Measurements from ENCODE around the gene ATP6V1G2.
"Not testable (repeated sequence)": the region's sequence is repeated elsewhere in the genome, so short reads cannot be mapped to it uniquely, and the experiment has no call there.

The ATP6V1G2 gene

GRCh38 chr6:31560697-31561058 is 14.3 kb upstream of the ATP6V1G2 start:
- H3K36me3 ChIP-seq (ENCODE audit: control insufficient read depth in 1 of 2, insufficient read depth in 2 of 2, low read length in 2 of 2) = peaks cover 14 to 27% of the 10 kb centered on the region in 2 donors
- peaks cover 25 to 33% of the 10 kb centered on the region in 2 donors for H3K4me1 ChIP-seq (ENCODE audit: control insufficient read depth in 1 of 2, insufficient read depth in 2 of 2, low read length in 2 of 2)
- H3K27ac ChIP-seq (ENCODE audit: low read depth, low read length) = no peak overlapping the region

GRCh38 chr6:31559958-31560696 is 13.7 kb upstream of the ATP6V1G2 start:
- H3K9me3 ChIP-seq (ENCODE audit: control insufficient read depth in 1 of 2, low read length in 2 of 2) = no peaks in the 10 kb centered on the region
- peak overlapping the region; percentile 2 to 22 for H3K4me3 ChIP-seq (ENCODE audit: low read depth in 1 of 2, low read length in 2 of 2)
- H3K27ac ChIP-seq (ENCODE audit: low read depth, low read length) = peak overlapping the region; percentile 14
- H3K27me3 ChIP-seq (ENCODE audit: control insufficient read depth in 1 of 2, insufficient read depth in 2 of 2, low read length in 2 of 2) = peaks cover 0 to under 1% of the 10 kb centered on the region in 2 donors
- H3K9ac ChIP-seq (ENCODE audit: low read depth in 1 of 2, low read length in 2 of 2) = no peak overlapping the region
- H3K4me1 ChIP-seq (ENCODE audit: control insufficient read depth in 1 of 2, insufficient read depth in 2 of 2, low read length in 2 of 2) = peaks cover 25 to 33% of the 10 kb centered on the region in 2 donors
- H3K36me3 ChIP-seq (ENCODE audit: control insufficient read depth in 1 of 2, insufficient read depth in 2 of 2, low read length in 2 of 2) = peaks cover 14 to 27% of the 10 kb centered on the region in 2 donors

More at GRCh38 chr6:31560697-31561058, 14.3 kb upstream of the ATP6V1G2 start:
- no peaks in the 10 kb centered on the region for H3K9me3 ChIP-seq (ENCODE audit: control insufficient read depth in 1 of 2, low read length in 2 of 2)
- H3K9ac ChIP-seq (ENCODE audit: low read depth in 1 of 2, low read length in 2 of 2) = no peak overlapping the region
- peaks cover 0 to 4% of the 10 kb centered on the region in 2 donors for H3K27me3 ChIP-seq (ENCODE audit: control insufficient read depth in 1 of 2, insufficient read depth in 2 of 2, low read length in 2 of 2)
- H3K4me3 ChIP-seq (ENCODE audit: low read depth in 1 of 2, low read length in 2 of 2) = no peak overlapping the region

GRCh38 chr6:31559606-31559957 is 13.2 kb upstream of the ATP6V1G2 start:
- Histone ChIP-seq H3K27me3 (ENCODE audit: control insufficient read depth in 1 of 2, insufficient read depth in 2 of 2, low read length in 2 of 2) (no peaks in the 10 kb centered on the region), H3K4me1 (ENCODE audit: control insufficient read depth in 1 of 2, insufficient read depth in 2 of 2, low read length in 2 of 2) (peaks cover 25 to 33% of the 10 kb centered on the region in 2 donors), H3K36me3 (ENCODE audit: control insufficient read depth in 1 of 2, insufficient read depth in 2 of 2, low read length in 2 of 2) (peaks cover 14 to 30% of the 10 kb centered on the region in 2 donors), H3K9ac (ENCODE audit: low read depth in 1 of 2, low read length in 2 of 2) (no peak overlapping the region), H3K27ac (ENCODE audit: low read depth, low read length) (peak overlapping the region; percentile 14), H3K9me3 (ENCODE audit: control insufficient read depth in 1 of 2, low read length in 2 of 2) (no peaks in the 10 kb centered on the region), H3K4me3 (ENCODE audit: low read depth in 1 of 2, low read length in 2 of 2) (peak overlapping the region; percentile 2 to 22)

GRCh38 chr6:31558631-31559500 is 12.5 kb upstream of the ATP6V1G2 start:
- peaks cover 25 to 33% of the 10 kb centered on the region in 2 donors for H3K4me1 ChIP-seq (ENCODE audit: control insufficient read depth in 1 of 2, insufficient read depth in 2 of 2, low read length in 2 of 2)
- H3K36me3 ChIP-seq (ENCODE audit: control insufficient read depth in 1 of 2, insufficient read depth in 2 of 2, low read length in 2 of 2) = peaks cover 14 to 30% of the 10 kb centered on the region in 2 donors
- H3K27ac ChIP-seq (ENCODE audit: low read depth, low read length) = peak overlapping the region; percentile 10
- H3K4me3 ChIP-seq (ENCODE audit: low read depth in 1 of 2, low read length in 2 of 2) = peak overlapping the region in 1 of 2 donors; percentile 23
- H3K27me3 ChIP-seq (ENCODE audit: control insufficient read depth in 1 of 2, insufficient read depth in 2 of 2, low read length in 2 of 2) = no peaks in the 10 kb centered on the region
- no peaks in the 10 kb centered on the region for H3K9me3 ChIP-seq (ENCODE audit: control insufficient read depth in 1 of 2, low read length in 2 of 2)
- peak overlapping the region in 1 of 2 donors; percentile 18 for H3K9ac ChIP-seq (ENCODE audit: low read depth in 1 of 2, low read length in 2 of 2)

GRCh38 chr6:31558318-31558625 is 11.9 kb upstream of the ATP6V1G2 start:
- Histone ChIP-seq H3K36me3 (ENCODE audit: control insufficient read depth in 1 of 2, insufficient read depth in 2 of 2, low read length in 2 of 2) (peaks cover 14 to 31% of the 10 kb centered on the region in 2 donors), H3K4me1 (ENCODE audit: control insufficient read depth in 1 of 2, insufficient read depth in 2 of 2, low read length in 2 of 2) (peaks cover 25 to 33% of the 10 kb centered on the region in 2 donors), H3K9ac (ENCODE audit: low read depth in 1 of 2, low read length in 2 of 2) (peak overlapping the region in 1 of 2 donors; percentile 18), H3K4me3 (ENCODE audit: low read depth in 1 of 2, low read length in 2 of 2) (no peak overlapping the region), H3K9me3 (ENCODE audit: control insufficient read depth in 1 of 2, low read length in 2 of 2) (no peaks in the 10 kb centered on the region), H3K27me3 (ENCODE audit: control insufficient read depth in 1 of 2, insufficient read depth in 2 of 2, low read length in 2 of 2) (no peaks in the 10 kb centered on the region), H3K27ac (ENCODE audit: low read depth, low read length) (no peak overlapping the region)

GRCh38 chr6:31557443-31558317 is 11.3 kb upstream of the ATP6V1G2 start:
- H3K4me3 ChIP-seq (ENCODE audit: low read depth in 1 of 2, low read length in 2 of 2) = no peak overlapping the region
- peaks cover 14 to 33% of the 10 kb centered on the region in 2 donors for H3K36me3 ChIP-seq (ENCODE audit: control insufficient read depth in 1 of 2, insufficient read depth in 2 of 2, low read length in 2 of 2)
- no peak overlapping the region for H3K27ac ChIP-seq (ENCODE audit: low read depth, low read length)
- no peak overlapping the region for H3K9ac ChIP-seq (ENCODE audit: low read depth in 1 of 2, low read length in 2 of 2)
- H3K9me3 ChIP-seq (ENCODE audit: control insufficient read depth in 1 of 2, low read length in 2 of 2) = no peaks in the 10 kb centered on the region
- peaks cover 25 to 33% of the 10 kb centered on the region in 2 donors for H3K4me1 ChIP-seq (ENCODE audit: control insufficient read depth in 1 of 2, insufficient read depth in 2 of 2, low read length in 2 of 2)
- H3K27me3 ChIP-seq (ENCODE audit: control insufficient read depth in 1 of 2, insufficient read depth in 2 of 2, low read length in 2 of 2) = no peaks in the 10 kb centered on the region

- Histone ChIP-seq H3K36me3 (ENCODE audit: control insufficient read depth in 1 of 2, insufficient read depth in 2 of 2, low read length in 2 of 2) (peaks cover 14 to 33% of the 10 kb centered on the region in 2 donors), H3K27me3 (ENCODE audit: control insufficient read depth in 1 of 2, insufficient read depth in 2 of 2, low read length in 2 of 2) (no peaks in the 10 kb centered on the region)
These were observed 9.9 kb upstream of the ATP6V1G2 start for GRCh38 chr6:31556307-31556706.

GRCh38 chr6:31551371-31551770 is 5.0 kb upstream of the ATP6V1G2 start:
- not testable (repeated sequence) for H3K9me3 ChIP-seq (ENCODE audit: control insufficient read depth in 1 of 2, low read length in 2 of 2); H3K27ac ChIP-seq (ENCODE audit: low read depth, low read length); H3K9ac ChIP-seq (ENCODE audit: low read depth in 1 of 2, low read length in 2 of 2); H3K4me3 ChIP-seq (ENCODE audit: low read depth in 1 of 2, low read length in 2 of 2); H3K27me3 ChIP-seq (ENCODE audit: control insufficient read depth in 1 of 2, insufficient read depth in 2 of 2, low read length in 2 of 2)
- H3K36me3 ChIP-seq (ENCODE audit: control insufficient read depth in 1 of 2, insufficient read depth in 2 of 2, low read length in 2 of 2) = peaks cover 0 to 29% of the 10 kb centered on the region in 2 donors
- H3K4me1 ChIP-seq (ENCODE audit: control insufficient read depth in 1 of 2, insufficient read depth in 2 of 2, low read length in 2 of 2) = peaks cover 12 to 22% of the 10 kb centered on the region in 2 donors

More at GRCh38 chr6:31556307-31556706, 9.9 kb upstream of the ATP6V1G2 start:
- no peak overlapping the region for H3K4me3 ChIP-seq (ENCODE audit: low read depth in 1 of 2, low read length in 2 of 2)
- H3K9ac ChIP-seq (ENCODE audit: low read depth in 1 of 2, low read length in 2 of 2) = no peak overlapping the region
- peaks cover 25 to 33% of the 10 kb centered on the region in 2 donors for H3K4me1 ChIP-seq (ENCODE audit: control insufficient read depth in 1 of 2, insufficient read depth in 2 of 2, low read length in 2 of 2)
- no peak overlapping the region for H3K27ac ChIP-seq (ENCODE audit: low read depth, low read length)
- H3K9me3 ChIP-seq (ENCODE audit: control insufficient read depth in 1 of 2, low read length in 2 of 2) = no peaks in the 10 kb centered on the region

- H3K27me3 ChIP-seq (ENCODE audit: control insufficient read depth in 1 of 2, insufficient read depth in 2 of 2, low read length in 2 of 2) = no peaks in the 10 kb centered on the region
- peak overlapping the region; percentile 70 to 82 for H3K4me3 ChIP-seq (ENCODE audit: low read depth in 1 of 2, low read length in 2 of 2)
- no peaks in the 10 kb centered on the region for H3K9me3 ChIP-seq (ENCODE audit: control insufficient read depth in 1 of 2, low read length in 2 of 2)
- H3K36me3 ChIP-seq (ENCODE audit: control insufficient read depth in 1 of 2, insufficient read depth in 2 of 2, low read length in 2 of 2) = peaks cover 0 to 20% of the 10 kb centered on the region in 2 donors
- no peak overlapping the region for H3K27ac ChIP-seq (ENCODE audit: low read depth, low read length)
- peaks cover 12 to 19% of the 10 kb centered on the region in 2 donors for H3K4me1 ChIP-seq (ENCODE audit: control insufficient read depth in 1 of 2, insufficient read depth in 2 of 2, low read length in 2 of 2)
- peak overlapping the region; percentile 61 to 71 for H3K9ac ChIP-seq (ENCODE audit: low read depth in 1 of 2, low read length in 2 of 2)
These were observed 2.1 kb upstream of the ATP6V1G2 start for GRCh38 chr6:31548544-31548873.
